ENCODE data around the gene PBXIP1. TPM values are rescaled to one million over a fixed set of nuclear protein-coding genes. Genes with fewer than 3 reads are reported as not detected.

Gene PBXIP1
- total and polyA plus RNA-seq, 2 donors from 2014 or later, result 83.9 to 115 TPM

- no peak overlapping the region for H3K27ac ChIP-seq (ENCODE audit: low read depth in 2 of 2, low read length in 2 of 2)
These were observed 15.2 kb downstream of the PBXIP1 start for GRCh38 chr1:154940651-154941194.

GRCh38 chr1:154940213-154940560 lies 15.7 kb downstream of the PBXIP1 start:
- Histone ChIP-seq H3K36me3 (ENCODE audit: control insufficient read depth in 2 of 3, insufficient read depth in 3 of 3, low read length in 3 of 3) (no peaks in the 10 kb centered on the region), H3K9ac (ENCODE audit: low read length in 3 of 3) (no peak overlapping the region), H3K4me1 (ENCODE audit: control insufficient read depth in 2 of 3, insufficient read depth in 2 of 3, low read depth in 1 of 3, low read length in 3 of 3) (peaks cover 0 to 36% (median 20%) of the 10 kb centered on the region in 3 donors), H3K27ac (ENCODE audit: low read depth in 2 of 2, low read length in 2 of 2) (no peak overlapping the region), H3K4me3 (ENCODE audit: low read length in 3 of 3) (no peak overlapping the region), H3K9me3 (ENCODE audit: control insufficient read depth in 2 of 3, insufficient read depth in 1 of 3, low read length in 3 of 3) (no peaks in the 10 kb centered on the region), H3K27me3 (ENCODE audit: control insufficient read depth, insufficient read depth, low read length) (no peaks in the 10 kb centered on the region)
- DNase-seq (peak in 1 of 5 donors; percentile 34), FAIRE-seq (no peak)
- intact Hi-C loops (cut with DNase I), result no loop called here
- no peak for TF ChIP-seq CTCF (IDR thresholded peaks at IDR 0.05; ENCODE audit: borderline replicate concordance, extremely low read depth, insufficient read depth)

More at GRCh38 chr1:154940651-154941194, 15.2 kb downstream of the PBXIP1 start:
- DNase-seq (peak in 1 of 5 donors; percentile 49), FAIRE-seq (no peak)
- intact Hi-C loops (cut with DNase I), result no loop called here
- Histone ChIP-seq H3K9me3 (ENCODE audit: control insufficient read depth in 2 of 3, insufficient read depth in 1 of 3, low read length in 3 of 3) (no peaks in the 10 kb centered on the region), H3K36me3 (ENCODE audit: control insufficient read depth in 2 of 3, insufficient read depth in 3 of 3, low read length in 3 of 3) (peaks cover 0 to under 1% (median 0%) of the 10 kb centered on the region in 3 donors), H3K4me3 (ENCODE audit: low read length in 3 of 3) (no peak overlapping the region), H3K9ac (ENCODE audit: low read length in 3 of 3) (no peak overlapping the region), H3K4me1 (ENCODE audit: control insufficient read depth in 2 of 3, insufficient read depth in 2 of 3, low read depth in 1 of 3, low read length in 3 of 3) (peaks cover 0 to 34% (median 20%) of the 10 kb centered on the region in 3 donors), H3K27me3 (ENCODE audit: control insufficient read depth, insufficient read depth, low read length) (no peaks in the 10 kb centered on the region)
- TF ChIP-seq CTCF (IDR thresholded peaks at IDR 0.05; ENCODE audit: borderline replicate concordance, extremely low read depth, insufficient read depth), result no peak

DNA sequence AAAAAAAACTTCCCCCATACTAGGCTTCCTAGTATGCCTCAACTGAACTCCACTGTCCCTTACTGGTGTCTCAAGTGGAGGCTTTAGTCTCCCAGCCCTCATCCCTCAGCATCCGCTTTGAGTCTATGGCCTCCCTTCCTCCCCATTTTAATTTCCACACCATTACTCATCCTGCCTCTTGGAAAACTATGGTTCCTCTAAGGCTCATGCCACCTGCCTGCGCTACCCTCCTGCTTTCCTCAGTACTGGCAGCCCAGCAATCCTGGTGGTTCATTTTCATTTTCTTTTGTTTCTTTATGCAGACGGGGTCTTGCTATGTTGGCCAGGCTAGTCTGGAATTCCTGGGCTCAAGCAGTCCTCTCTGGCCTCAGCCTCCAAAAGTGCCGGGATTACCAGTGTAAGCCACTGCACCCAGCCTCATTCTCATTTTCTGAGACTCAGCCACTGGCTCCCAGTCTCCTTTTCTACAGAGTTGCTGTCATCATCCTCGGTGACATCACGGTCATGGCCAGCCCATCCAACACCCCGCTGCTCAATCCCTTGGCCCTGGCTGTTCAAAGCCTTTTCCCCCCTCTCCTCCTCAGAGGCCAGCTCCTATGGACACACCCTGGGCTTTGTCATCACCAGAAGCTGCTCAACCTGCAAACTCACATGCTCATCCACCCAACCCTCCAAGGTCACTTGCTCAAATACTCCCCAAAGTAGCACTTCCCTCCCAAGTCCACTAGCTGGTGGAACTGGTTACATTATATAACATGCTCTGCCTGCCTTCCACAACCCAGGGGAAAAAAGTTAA lies 17.1 kb downstream of the PBXIP1 start:
- DNase-seq (peak in 1 of 5 donors; percentile 41), FAIRE-seq (no peak)
- Histone ChIP-seq H3K9me3 (ENCODE audit: control insufficient read depth in 2 of 3, insufficient read depth in 1 of 3, low read length in 3 of 3) (no peaks in the 10 kb centered on the region), H3K27me3 (ENCODE audit: control insufficient read depth, insufficient read depth, low read length) (no peaks in the 10 kb centered on the region), H3K36me3 (ENCODE audit: control insufficient read depth in 2 of 3, insufficient read depth in 3 of 3, low read length in 3 of 3) (no peaks in the 10 kb centered on the region), H3K27ac (ENCODE audit: low read depth in 2 of 2, low read length in 2 of 2) (peak overlapping the region in 1 of 2 donors; percentile 5), H3K9ac (ENCODE audit: low read length in 3 of 3) (no peak overlapping the region), H3K4me3 (ENCODE audit: low read length in 3 of 3) (no peak overlapping the region), H3K4me1 (ENCODE audit: control insufficient read depth in 2 of 3, insufficient read depth in 2 of 3, low read depth in 1 of 3, low read length in 3 of 3) (peaks cover 0 to 33% (median 15%) of the 10 kb centered on the region in 3 donors)
- no peak for TF ChIP-seq CTCF (IDR thresholded peaks at IDR 0.05; ENCODE audit: borderline replicate concordance, extremely low read depth, insufficient read depth)
- intact Hi-C loops (cut with DNase I), result no loop called here
